Osteocyte (in vitro differentiated cells): ENCODE measurements around the gene TIMM17B. TPM values are rescaled to one million over a fixed set of nuclear protein-coding genes. Genes with fewer than 3 reads are reported as not detected.
A peak's percentile ranks its signal among the peaks of the same experiment; 100 is the strongest.
"Not testable (repeated sequence)": the region's sequence is repeated elsewhere in the genome, so short reads cannot be mapped to it uniquely, and the experiment has no call there.

Experiments
- DNase-seq: peaks from one replicate; pipeline ENCODE4 v3.0.0; 2021; ENCODE audit warnings: mixed read lengths; ENCODE audit not compliant: unreplicated experiment; ENCODE audit errors: extremely low spot score
- H3K27ac Mint-ChIP-seq: one replicate; pipeline ENCODE4 v1.8.0; 2021; ENCODE audit warnings: mild to moderate bottlenecking, mixed read lengths; ENCODE audit not compliant: unreplicated experiment
- H3K27me3 Mint-ChIP-seq: one replicate; pipeline ENCODE4 v1.8.0; 2021; ENCODE audit warnings: mixed read lengths; ENCODE audit not compliant: unreplicated experiment
- H3K36me3 Mint-ChIP-seq: one replicate; pipeline ENCODE4 v1.8.0; 2021; ENCODE audit warnings: mixed read lengths; ENCODE audit not compliant: unreplicated experiment
- H3K4me1 Mint-ChIP-seq: one replicate; pipeline ENCODE4 v1.8.0; 2021; ENCODE audit warnings: mixed read lengths; ENCODE audit not compliant: unreplicated experiment
- H3K4me3 Mint-ChIP-seq: one replicate; pipeline ENCODE4 v1.8.0; 2021; ENCODE audit warnings: mild to moderate bottlenecking, moderate library complexity, mixed read lengths; ENCODE audit not compliant: unreplicated experiment
- H3K9me3 Mint-ChIP-seq: one replicate; pipeline ENCODE4 v1.8.0; 2021; ENCODE audit warnings: mixed read lengths; ENCODE audit not compliant: unreplicated experiment
- CTCF ChIP-seq: fragments of 200-600 bp; sonication (generic); IDR thresholded peaks from 2 replicates; pipeline ENCODE4 v1.5.0; 2021; ENCODE audit warnings: antibody characterized with exemption, mild to moderate bottlenecking, moderate library complexity
- total RNA-seq: library from RNA; stranded (reverse); gene quantifications from 2 replicates; pipeline ENCODE4 v1.2.1, GENCODE V29; 2021

The TIMM17B gene
- total RNA-seq, 1 donor from 2014 or later = 45.6 TPM

GRCh38 chrX:48864210-48864609 is 33.4 kb downstream of the TIMM17B start:
- Mint-ChIP-seq H3K27me3 (peaks cover 5% of the 10 kb centered on the region), H3K9me3 (peaks cover 8% of the 10 kb centered on the region), H3K36me3 (no peaks in the 10 kb centered on the region), H3K27ac (no peak overlapping the region), H3K4me1 (peaks cover 2% of the 10 kb centered on the region), H3K4me3 (no peak overlapping the region)
- no peak for DNase-seq
- TF ChIP-seq CTCF = no peak

GRCh38 chrX:48854898-48855297 is 42.7 kb downstream of the TIMM17B start:
- TF ChIP-seq CTCF = peak; percentile 29
- H3K4me3 Mint-ChIP-seq = no peak overlapping the region
- peaks cover 15% of the 10 kb centered on the region for H3K27me3 Mint-ChIP-seq
- no peaks in the 10 kb centered on the region for H3K4me1 Mint-ChIP-seq
- DNase-seq = no peak
- H3K36me3 Mint-ChIP-seq = no peaks in the 10 kb centered on the region
- H3K27ac Mint-ChIP-seq = no peak overlapping the region
- peaks cover 11% of the 10 kb centered on the region for H3K9me3 Mint-ChIP-seq

DNA sequence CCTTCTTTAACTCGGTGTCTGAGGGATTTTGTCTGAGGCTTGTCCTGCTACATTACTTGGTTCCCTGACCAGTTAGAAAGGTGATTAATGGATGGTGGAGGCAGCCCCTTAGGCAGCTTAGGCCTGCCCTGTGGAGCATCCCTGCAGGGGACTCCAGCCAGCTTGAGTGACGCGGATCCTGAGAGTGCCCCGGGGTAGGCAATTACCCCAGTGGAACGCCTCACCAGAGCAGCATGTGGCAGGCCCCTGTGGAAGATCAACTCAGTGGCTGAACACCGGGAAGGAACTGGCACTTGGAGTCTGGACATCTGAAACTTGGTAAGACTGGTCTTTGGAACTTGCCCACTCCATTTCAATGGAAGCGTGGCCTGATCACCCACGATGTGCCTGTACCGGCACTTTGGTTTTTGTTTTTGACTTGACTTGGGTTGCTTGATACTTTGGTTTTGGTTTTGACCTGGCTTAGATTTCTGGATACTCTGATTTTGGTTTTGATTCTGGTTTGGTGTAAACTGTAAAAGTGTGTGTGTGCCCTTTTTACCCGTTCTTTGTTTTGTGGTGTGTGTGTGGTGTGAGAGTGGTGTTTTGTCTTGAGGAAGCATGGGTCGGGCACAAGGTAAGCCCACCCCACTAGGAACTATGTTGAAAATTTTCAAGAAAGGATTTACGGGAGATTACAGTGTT is 43.3 kb downstream of the TIMM17B start:
- H3K27me3 Mint-ChIP-seq = peaks cover 15% of the 10 kb centered on the region
- H3K4me3 Mint-ChIP-seq, H3K4me1 Mint-ChIP-seq, DNase-seq, H3K27ac Mint-ChIP-seq, H3K36me3 Mint-ChIP-seq: not testable (repeated sequence)
- peaks cover 11% of the 10 kb centered on the region for H3K9me3 Mint-ChIP-seq

- not testable (repeated sequence) for H3K27ac Mint-ChIP-seq, DNase-seq, H3K4me3 Mint-ChIP-seq, H3K36me3 Mint-ChIP-seq, H3K4me1 Mint-ChIP-seq
- peaks cover 11% of the 10 kb centered on the region for H3K9me3 Mint-ChIP-seq
- peaks cover 19% of the 10 kb centered on the region for H3K27me3 Mint-ChIP-seq
Observed at GRCh38 chrX:48853494-48853893, 44.1 kb downstream of the TIMM17B start.

DNA sequence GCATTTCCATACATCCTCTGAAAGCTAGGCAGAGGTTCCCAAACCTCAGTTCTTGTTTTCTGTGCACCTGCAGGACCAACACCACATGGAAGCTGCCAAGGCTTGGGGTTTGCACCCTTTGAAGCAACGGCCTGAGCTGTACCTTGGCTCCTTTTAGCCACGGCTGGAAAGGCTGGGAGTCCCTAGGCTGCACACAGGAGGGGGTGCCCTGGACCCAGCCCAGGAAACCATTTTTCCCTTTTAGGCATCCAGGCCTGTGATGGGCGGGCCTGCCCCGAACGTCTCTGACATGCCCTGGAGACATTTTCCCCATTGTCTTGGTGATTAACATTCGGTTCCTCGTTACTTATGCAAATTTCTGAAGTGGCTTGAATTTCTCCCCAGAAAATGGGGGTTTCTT is 44.7 kb downstream of the TIMM17B start:
- no peak for DNase-seq
- H3K36me3 Mint-ChIP-seq = no peaks in the 10 kb centered on the region
- no peak overlapping the region for H3K4me3 Mint-ChIP-seq
- TF ChIP-seq CTCF = no peak
- H3K27me3 Mint-ChIP-seq = peaks cover 19% of the 10 kb centered on the region
- no peak overlapping the region for H3K27ac Mint-ChIP-seq
- H3K4me1 Mint-ChIP-seq = no peaks in the 10 kb centered on the region
- peaks cover 11% of the 10 kb centered on the region for H3K9me3 Mint-ChIP-seq

DNA sequence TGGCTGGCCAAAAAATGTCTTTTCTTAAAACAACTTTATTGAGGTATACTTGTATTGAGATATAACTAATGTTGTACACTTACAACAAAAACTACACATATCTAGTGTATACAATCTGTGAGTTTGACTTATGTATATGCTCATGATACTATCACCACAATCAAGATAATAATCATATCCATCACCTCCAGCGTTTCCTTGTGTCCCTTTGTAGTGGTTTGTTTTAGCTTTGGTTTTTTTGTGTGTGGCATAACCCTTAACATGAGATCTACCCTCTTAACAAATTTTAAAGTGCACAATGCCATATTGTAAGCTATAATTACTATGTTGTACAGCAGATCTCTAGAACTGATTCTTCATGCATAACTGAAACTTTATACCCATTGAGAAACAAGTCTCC is 48.7 kb downstream of the TIMM17B start:
- Mint-ChIP-seq H3K4me3 (no peak overlapping the region), H3K36me3 (no peaks in the 10 kb centered on the region), H3K9me3 (peaks cover 6% of the 10 kb centered on the region), H3K27me3 (peaks cover 4% of the 10 kb centered on the region), H3K27ac (no peak overlapping the region), H3K4me1 (no peaks in the 10 kb centered on the region)
- no peak for TF ChIP-seq CTCF
- DNase-seq = no peak

Other genes starting within 250 kb of the TIMM17B start
- 0.19 and 0.39 TPM in 2 replicates for gene WAS, start 214.0 kb downstream of the TIMM17B start, total RNA-seq
- 4.5 and 5.1 TPM in 2 replicates for gene SUV39H1, start 201.0 kb downstream of the TIMM17B start, total RNA-seq
- not detected in 2 replicates for gene GLOD5, start 136.0 kb downstream of the TIMM17B start, total RNA-seq
- gene GATA1, start 111.2 kb downstream of the TIMM17B start, total RNA-seq = not detected in 2 replicates
- 108 and 124 TPM in 2 replicates for gene HDAC6, start 95.7 kb downstream of the TIMM17B start, total RNA-seq
- not detected in 2 replicates for gene ERAS, start 71.3 kb downstream of the TIMM17B start, total RNA-seq
- 13.1 and 14.8 TPM in 2 replicates for gene PCSK1N, start 62.2 kb downstream of the TIMM17B start, total RNA-seq
- 69.8 and 78.3 TPM in 2 replicates for gene PQBP1, start 162 bp upstream of the TIMM17B start, total RNA-seq
- 34.6 and 37.0 TPM in 2 replicates for gene SLC35A2, start 13.9 kb upstream of the TIMM17B start, total RNA-seq
- 6.4 and 7.3 TPM in 2 replicates for gene PIM2, start 21.3 kb upstream of the TIMM17B start, total RNA-seq
- 54.9 and 57.4 TPM in 2 replicates for gene OTUD5, start 59.8 kb upstream of the TIMM17B start, total RNA-seq
- 1.4 and 2.5 TPM in 2 replicates for gene KCND1, start 74.1 kb upstream of the TIMM17B start, total RNA-seq
- 42.2 and 48.5 TPM in 2 replicates for gene GRIPAP1, start 104.5 kb upstream of the TIMM17B start, total RNA-seq
- gene TFE3, start 145.6 kb upstream of the TIMM17B start, total RNA-seq = 44.7 and 51.8 TPM in 2 replicates
- gene CCDC120, start 161.2 kb upstream of the TIMM17B start, total RNA-seq = 8.5 and 9.6 TPM in 2 replicates
- gene PRAF2, start 176.2 kb upstream of the TIMM17B start, total RNA-seq = 55.3 and 58.5 TPM in 2 replicates
- 91.3 and 95.8 TPM in 2 replicates for gene WDR45, start 182.1 kb upstream of the TIMM17B start, total RNA-seq
- 23.3 and 23.9 TPM in 2 replicates for gene GPKOW, start 226.0 kb upstream of the TIMM17B start, total RNA-seq